ENCODE data around the gene DLGAP4.

DNA sequence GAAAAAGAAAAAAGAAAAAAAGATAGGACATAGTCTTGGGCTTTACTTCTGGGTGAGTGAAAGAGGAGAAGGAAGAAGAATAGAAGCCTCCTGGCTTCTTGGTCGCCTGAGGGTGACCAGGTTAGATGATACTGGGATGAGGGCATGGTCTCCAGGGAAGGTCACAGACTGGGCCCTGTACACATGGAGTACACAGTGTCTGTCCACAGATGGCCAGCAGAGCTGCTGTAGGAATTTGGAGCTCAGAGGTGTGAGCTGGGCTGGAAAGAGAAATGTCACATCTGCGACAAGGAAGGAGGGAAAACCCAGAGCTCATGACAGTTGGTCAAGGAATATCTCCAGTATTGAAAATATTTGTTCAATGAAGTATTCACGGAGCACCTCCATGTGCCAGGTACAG, 56.1 kb downstream of the DLGAP4 start:
- TF ChIP-seq BACH2 (CRISPR knock-in tag; IDR thresholded peaks at IDR 0.05; ENCODE audit: borderline replicate concordance) (no peak), ISL1 (CRISPR knock-in tag; IDR thresholded peaks at IDR 0.05) (no peak)
- TF ChIP-seq, protein P1, sequence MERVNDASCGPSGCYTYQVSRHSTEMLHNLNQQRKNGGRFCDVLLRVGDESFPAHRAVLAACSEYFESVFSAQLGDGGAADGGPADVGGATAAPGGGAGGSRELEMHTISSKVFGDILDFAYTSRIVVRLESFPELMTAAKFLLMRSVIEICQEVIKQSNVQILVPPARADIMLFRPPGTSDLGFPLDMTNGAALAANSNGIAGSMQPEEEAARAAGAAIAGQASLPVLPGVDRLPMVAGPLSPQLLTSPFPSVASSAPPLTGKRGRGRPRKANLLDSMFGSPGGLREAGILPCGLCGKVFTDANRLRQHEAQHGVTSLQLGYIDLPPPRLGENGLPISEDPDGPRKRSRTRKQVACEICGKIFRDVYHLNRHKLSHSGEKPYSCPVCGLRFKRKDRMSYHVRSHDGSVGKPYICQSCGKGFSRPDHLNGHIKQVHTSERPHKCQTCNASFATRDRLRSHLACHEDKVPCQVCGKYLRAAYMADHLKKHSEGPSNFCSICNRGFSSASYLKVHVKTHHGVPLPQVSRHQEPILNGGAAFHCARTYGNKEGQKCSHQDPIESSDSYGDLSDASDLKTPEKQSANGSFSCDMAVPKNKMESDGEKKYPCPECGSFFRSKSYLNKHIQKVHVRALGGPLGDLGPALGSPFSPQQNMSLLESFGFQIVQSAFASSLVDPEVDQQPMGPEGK (CRISPR knock-in tag; IDR thresholded peaks at IDR 0.05; ENCODE audit: borderline replicate concordance): no peak

Measured in SK-N-SH treated with all-trans-retinoic acid at 6 μM for 48 hours (cell line).